ENCODE measurements around the gene PPP2R3B. TPM values are rescaled to one million over a fixed set of nuclear protein-coding genes. Genes with fewer than 3 reads are reported as not detected.
"Not testable (repeated sequence)": the region's sequence is repeated elsewhere in the genome, so short reads cannot be mapped to it uniquely, and the experiment has no call there.

Gene PPP2R3B
- polyA plus RNA-seq, 4 donors: 19.7 to 36.5 (median 28.3) TPM

DNA sequence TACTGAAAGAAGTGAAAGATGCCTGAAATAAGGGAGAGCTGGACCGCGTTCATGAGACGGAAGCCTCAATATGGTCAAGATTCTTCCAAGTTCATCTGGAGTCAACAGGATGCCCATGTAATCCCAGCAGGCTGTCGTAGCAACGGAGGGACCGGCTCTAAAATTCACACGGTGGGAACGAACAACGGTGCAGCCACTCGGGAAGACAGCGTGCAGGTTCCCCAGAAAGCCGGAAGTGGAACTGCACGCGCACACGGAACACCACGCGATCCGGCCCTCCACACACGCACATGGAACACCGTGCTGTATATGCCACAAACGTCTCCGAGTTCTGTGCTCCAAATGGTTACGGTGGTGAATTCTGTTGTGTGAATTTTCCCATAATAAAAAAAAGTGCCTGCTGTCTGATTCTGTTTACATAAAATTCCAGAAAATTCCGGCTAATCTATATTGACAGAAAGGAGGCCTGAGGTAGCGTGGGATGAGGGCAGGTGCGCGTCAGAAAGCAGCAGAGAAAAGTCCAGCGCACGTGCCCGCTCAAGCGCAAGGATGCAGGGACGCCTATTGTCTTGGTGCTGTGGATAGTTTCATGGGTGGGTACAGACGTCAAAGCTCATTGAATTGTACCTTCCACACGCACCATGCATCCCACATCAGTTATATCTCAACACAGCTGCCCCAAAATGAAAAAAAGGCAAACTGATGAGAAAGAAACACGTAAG, 31.2 kb downstream of the PPP2R3B start:
- DNase-seq (ENCODE audit: low read depth in 4 of 4, low spot score in 2 of 4): no peak

- no peak for DNase-seq (ENCODE audit: low read depth in 4 of 4, low spot score in 2 of 4)
Observed at GRCh38 chrX:353566-354535, 32.9 kb downstream of the PPP2R3B start.

DNA sequence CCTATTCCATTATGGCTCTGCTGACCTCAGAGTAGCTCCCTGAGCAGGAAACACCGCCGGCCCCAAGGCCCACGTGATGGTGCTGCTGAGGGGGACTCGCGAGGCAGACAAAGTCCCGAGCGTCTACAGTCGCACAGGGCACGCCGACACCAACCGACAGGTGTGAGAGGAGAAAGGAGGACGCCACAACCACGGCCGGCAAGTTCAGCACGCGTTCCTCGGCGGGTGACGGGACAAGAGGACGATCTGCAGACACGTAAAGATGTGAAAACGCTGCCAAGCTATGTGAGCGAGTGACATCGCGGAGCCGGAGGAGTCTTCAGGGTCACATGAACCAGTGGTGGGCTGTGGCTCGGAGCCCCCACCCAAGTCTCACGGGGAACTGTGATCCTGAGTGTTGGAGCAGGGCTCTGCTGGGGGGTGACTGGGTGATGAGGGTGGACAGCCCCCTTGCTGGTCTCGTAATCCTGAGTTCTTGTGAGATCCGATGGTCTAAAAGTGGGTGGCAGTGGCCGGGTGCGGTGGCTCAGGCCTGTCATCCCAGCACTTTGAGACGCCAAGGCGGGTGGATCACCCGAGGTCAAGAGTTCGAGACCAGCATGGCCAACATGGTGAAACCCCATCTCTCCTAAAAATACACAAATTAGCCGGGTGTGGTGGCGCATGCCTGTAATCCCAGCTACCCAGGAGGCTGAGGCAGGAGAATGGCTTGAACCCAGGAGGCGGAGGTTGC, 34.0 kb downstream of the PPP2R3B start:
- no peak for DNase-seq (ENCODE audit: low read depth in 4 of 4, low spot score in 2 of 4)

DNA sequence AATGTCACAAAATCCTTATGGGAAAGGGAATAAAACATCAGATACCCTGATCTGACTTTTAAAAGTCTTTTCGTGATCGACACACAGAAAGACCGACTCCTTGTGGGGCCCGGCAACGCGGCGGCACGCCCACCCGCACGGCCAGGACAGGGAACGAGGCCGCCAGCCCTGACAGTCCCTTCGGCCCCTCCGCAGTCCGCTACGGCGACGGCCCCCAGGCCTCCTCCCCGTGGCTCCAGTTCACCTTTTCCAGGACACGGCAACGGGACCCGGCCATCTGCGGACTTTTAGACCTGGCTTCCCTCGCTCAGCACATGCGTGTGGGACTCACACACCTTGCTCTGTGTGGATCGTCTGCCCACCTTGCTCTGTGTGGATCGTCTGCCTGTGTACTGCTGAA, 34.5 kb downstream of the PPP2R3B start:
- DNase-seq (ENCODE audit: low read depth in 4 of 4, low spot score in 2 of 4): no peak

DNA sequence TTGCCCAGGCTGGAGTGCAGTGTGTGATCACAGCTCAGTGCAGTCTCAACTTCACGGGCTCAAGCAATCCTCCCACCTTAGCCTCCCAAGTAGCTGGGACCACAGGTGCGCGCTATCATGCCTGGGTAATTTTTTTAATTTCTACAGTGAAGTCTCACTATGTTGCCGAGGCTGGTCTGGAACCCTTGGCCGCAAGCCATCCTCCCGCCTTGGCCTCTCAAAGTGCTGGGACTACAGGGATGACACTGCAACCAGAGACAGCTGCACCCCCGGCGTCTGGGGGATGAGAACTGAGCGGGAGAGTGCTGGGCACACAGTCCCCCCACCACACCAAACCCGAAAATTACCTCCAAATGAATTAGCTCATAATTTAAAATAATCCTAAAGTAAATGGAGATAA, 35.0 kb downstream of the PPP2R3B start:
- DNase-seq (ENCODE audit: low read depth in 4 of 4, low spot score in 2 of 4): no peak

DNA sequence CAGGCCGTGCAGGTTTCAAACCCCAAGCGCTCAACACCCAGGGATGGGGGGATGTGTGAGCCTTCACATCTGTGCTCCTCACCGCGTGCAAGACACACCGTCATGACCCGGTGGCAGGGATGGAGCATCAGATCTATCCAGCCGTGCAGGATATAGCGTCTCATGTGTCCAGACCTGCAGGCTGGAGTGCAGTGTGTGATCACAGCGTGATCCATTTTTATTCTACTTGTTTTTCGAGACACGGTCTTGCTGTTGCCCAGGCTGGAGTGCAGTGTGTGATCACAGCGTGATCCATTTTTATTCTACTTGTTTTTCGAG, 35.4 kb downstream of the PPP2R3B start:
- DNase-seq (ENCODE audit: low read depth in 4 of 4, low spot score in 2 of 4): not testable (repeated sequence)

DNA sequence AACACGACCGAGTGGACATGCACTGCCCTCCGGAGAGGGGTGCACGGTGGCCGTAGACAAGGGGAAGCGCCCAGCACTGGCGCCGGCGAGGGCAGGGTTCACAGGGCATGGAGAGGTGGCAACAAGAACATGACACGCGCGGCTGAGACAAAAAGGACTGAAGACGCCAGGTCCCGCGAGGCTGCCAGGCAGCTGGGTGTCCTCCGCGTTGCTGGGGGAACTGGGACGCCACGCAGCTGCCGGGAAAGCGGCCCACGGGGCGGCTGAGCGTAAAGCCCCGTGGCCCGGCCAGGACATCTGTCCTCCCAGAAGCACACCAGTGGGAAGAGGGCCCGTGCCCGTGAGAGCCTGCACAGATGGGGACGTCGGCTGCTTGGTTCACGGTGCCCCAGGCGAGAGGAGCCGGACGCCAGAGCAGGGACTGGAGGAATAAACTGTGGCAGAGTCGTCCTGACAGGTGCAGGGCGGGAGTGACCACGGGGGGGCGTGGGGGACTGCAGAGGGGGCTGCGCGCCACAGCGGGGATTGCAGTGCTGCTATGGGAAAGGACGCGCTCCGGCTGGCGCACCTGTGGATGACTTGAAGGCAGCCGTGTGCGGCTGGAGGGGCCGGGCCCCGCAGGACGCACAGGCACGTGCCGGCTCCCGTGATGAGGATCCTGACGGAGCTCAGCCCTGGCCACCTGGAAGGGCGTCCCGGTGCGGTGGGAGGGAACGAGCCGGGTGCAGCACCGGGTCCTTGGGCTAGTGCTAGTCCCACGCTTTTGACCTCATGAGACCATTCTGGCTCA, 36.0 kb downstream of the PPP2R3B start:
- no peak for DNase-seq (ENCODE audit: low read depth in 4 of 4, low spot score in 2 of 4)

- DNase-seq (ENCODE audit: low read depth in 4 of 4, low spot score in 2 of 4): no peak
Observed at GRCh38 chrX:350148-350533, 36.6 kb downstream of the PPP2R3B start.

DNA sequence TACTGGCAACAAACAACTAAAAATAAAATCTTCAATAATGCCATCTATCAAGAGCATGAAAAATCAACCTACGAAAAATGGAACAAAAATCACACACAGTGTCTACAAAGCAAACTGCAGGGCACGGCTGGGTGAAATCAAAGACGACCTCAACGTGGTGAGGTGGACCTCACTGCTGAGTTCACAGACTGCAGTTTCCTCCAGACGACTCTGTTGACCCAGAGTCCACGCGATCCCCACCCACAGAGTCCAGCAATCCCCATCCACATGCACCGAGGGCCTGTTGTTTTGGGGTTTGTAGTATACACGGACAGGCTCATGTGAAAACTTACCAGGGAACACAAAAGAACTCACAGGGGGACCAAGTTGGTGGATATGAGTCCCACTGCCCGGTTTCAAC, 37.0 kb downstream of the PPP2R3B start:
- no peak for DNase-seq (ENCODE audit: low read depth in 4 of 4, low spot score in 2 of 4)

- DNase-seq (ENCODE audit: low read depth in 4 of 4, low spot score in 2 of 4): no peak
Observed at GRCh38 chrX:349196-349595, 37.5 kb downstream of the PPP2R3B start.

GRCh38 chrX:348461-349117, 38.1 kb downstream of the PPP2R3B start:
- no peak for DNase-seq (ENCODE audit: low read depth in 4 of 4, low spot score in 2 of 4)

DNA sequence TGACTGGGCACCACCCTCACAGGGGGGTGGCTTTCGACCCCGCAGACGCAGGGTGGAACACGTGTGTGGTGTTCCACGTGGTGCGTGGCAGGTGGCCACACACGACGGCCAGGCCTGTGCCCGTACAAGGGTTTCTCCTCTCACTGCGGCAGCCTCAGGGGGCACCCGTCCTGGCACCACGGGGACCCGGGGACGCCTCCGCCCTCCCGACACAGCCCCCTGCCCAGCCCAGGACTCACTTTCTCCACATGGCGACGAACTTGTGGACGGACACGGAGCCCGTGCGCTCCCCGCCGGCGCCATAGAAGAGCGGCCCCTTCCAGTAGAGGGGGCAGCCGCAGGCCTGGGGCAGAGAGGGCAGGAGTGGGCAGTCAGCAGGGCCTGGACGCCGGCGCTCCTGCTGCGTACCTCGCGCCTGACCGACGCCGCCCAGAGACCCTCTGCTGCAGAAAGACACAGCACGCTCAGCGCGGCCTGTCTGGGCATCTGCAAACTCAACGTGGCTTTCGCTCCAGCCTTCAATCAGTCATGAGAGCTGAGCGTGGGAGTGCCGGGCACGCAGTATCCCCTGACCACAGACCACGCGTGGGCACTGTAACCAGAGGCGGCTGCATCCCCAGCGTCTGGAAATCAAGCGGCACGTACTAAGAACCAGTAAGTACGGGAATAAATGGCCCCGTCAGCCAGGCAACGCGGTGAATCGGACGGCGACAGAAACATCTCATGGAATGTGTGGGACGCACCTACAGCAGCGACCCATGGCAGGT, 39.2 kb downstream of the PPP2R3B start:
- DNase-seq (ENCODE audit: low read depth in 4 of 4, low spot score in 2 of 4): no peak

DNA sequence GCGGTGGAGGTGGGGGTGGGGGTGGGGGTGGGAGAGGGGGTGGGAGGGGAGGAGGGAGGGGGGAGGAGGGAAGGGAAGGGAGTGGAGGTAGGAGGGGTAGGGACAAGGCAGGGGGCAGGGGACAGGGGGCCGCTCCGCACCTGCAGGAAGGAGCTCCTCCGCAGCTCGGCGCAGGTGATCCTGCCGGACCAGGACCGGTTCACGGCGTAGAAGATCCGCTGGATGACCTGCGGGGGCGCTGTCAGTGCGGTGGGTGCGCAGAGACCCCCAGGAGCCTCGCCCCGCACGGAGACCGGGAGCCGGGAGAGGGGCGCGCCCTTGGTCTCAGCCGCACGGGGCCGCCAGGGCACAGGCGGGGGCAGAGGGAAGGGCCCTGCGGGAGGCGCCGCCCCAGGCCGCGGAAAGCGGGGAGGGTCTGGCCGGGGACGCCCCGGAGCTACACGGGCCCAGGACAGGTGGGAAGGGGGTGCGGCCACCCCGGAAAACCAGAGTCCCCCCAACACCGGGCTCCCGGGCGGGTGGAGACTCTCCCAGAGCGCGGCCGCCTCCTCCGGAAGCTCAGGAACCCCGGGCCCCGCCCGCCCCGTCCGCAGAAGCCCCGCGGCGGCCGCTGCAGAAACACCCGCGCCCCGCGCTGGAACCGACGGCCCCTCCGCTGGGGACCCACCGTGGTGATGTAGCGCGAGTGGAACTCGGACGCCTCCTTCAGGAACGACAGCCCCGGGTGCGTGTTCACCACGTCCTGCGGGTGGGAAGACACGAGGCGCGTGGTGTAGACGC, 40.5 kb downstream of the PPP2R3B start:
- no peak for DNase-seq (ENCODE audit: low read depth in 4 of 4, low spot score in 2 of 4)

DNA sequence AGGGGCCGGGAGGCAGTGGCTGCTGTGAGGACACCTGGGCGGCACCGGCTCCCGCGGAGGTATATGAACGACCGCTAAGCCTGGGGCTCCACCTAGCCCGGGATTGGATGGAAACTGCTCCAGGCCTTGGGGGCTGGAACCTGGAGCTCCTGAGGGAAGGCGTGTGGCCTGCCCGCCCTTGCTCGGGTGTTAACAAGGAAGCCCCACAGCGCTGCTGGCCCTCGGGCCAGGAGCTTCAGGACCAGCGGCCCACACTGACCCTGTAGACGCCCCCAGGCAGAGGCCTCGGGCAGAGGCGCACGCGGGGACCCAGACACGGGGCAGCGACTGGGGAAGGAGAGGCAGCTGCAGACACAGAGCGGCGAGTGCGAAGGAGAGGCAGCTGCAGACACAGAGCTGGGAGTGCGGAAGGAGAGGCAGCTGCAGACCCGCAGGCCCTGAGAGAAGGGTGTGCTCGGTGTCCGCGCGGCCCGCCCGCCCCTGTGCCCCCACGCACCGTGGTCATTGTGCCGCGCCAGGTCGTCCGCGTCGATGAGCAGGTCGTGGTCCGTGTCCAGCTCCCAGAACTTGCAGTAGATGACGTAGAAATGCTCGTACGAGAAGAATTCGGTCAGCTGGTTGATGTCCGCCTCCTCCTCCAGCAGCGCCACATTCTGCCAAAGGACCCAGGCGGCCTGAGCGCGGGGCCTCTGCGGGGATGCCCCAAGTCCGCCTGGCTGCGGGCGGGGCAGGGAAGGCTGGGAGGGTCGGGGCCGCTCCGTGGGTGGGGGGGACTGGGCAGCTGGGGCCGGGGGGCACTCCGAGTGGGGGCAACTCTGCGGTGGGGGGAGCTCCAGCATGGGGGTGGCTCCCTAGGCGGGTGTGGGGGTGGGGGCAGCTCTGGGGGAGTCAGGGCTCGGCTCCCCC, 41.4 kb downstream of the PPP2R3B start:
- no peak for DNase-seq (ENCODE audit: low read depth in 4 of 4, low spot score in 2 of 4)

GRCh38 chrX:344371-344901, 42.3 kb downstream of the PPP2R3B start:
- no peak for DNase-seq (ENCODE audit: low read depth in 4 of 4, low spot score in 2 of 4)

- DNase-seq (ENCODE audit: low read depth in 4 of 4, low spot score in 2 of 4): no peak
Observed at GRCh38 chrX:341541-342101, 45.1 kb downstream of the PPP2R3B start.

Data from left renal cortex interstitium (tissue), 4 donors.